HepG2 (cell line): Measurements from ENCODE around the gene POC1A. TPM values are rescaled to one million over a fixed set of nuclear protein-coding genes. Genes with fewer than 3 reads are reported as not detected.

Experiments
- DMAP1 ChIP-seq: IDR thresholded peaks from 2 replicates; pipeline ENCODE4 v1.6.1; 2016
- ETV5 ChIP-seq: IDR thresholded peaks from 2 replicates; pipeline ENCODE4 v1.6.1; 2018; ENCODE audit warnings: missing biosample characterization, missing genetic modification reagents, inconsistent platforms, borderline replicate concordance
- ETV6 ChIP-seq: sonication (generic); formaldehyde crosslinking; conservative IDR thresholded peaks from 2 replicates; pipeline ENCODE4 v1.4.0; 2020; ENCODE audit warnings: missing genetic modification reagents
- GATA4 ChIP-seq: sonication (generic); IDR thresholded peaks from 2 replicates; pipeline ENCODE4 v1.6.1; 2016; ENCODE audit warnings: antibody characterized with exemption, low read depth, borderline replicate concordance
- GATAD1 ChIP-seq: IDR thresholded peaks from 2 replicates; pipeline ENCODE4 v1.6.1; 2016; ENCODE audit warnings: missing genetic modification reagents, missing compliant biosample characterization
- KDM2A ChIP-seq: sonication (generic); formaldehyde crosslinking; IDR thresholded peaks from 2 replicates; pipeline ENCODE4 v1.4.0; 2020; ENCODE audit warnings: low read depth, missing genetic modification reagents, borderline replicate concordance
- KDM6A ChIP-seq: IDR thresholded peaks from 2 replicates; pipeline ENCODE4 v1.6.1; 2016; ENCODE audit warnings: low read depth
- MIER3 ChIP-seq: IDR thresholded peaks from 2 replicates; pipeline ENCODE4 v1.6.1; 2016; ENCODE audit warnings: missing compliant biosample characterization, borderline replicate concordance
- MTA3 ChIP-seq: sonication (generic); formaldehyde crosslinking; IDR thresholded peaks from 2 replicates; pipeline ENCODE4 v1.4.0; 2020; ENCODE audit warnings: missing genetic modification reagents
- SRY ChIP-seq: sonication (generic); formaldehyde crosslinking; IDR thresholded peaks from 2 replicates; pipeline ENCODE4 v1.8.0; 2022; ENCODE audit warnings: mild to moderate bottlenecking, missing genetic modification reagents
- ZMYM2 ChIP-seq: sonication (generic); formaldehyde crosslinking; IDR thresholded peaks from 2 replicates; pipeline ENCODE4 v1.8.0; 2022; ENCODE audit warnings: mild to moderate bottlenecking, missing genetic modification reagents
- ZNF142 ChIP-seq: sonication (generic); formaldehyde crosslinking; IDR thresholded peaks from 2 replicates; pipeline ENCODE4 v1.4.0; 2020; ENCODE audit warnings: missing genetic modification reagents
- ZNF670 ChIP-seq: sonication (generic); formaldehyde crosslinking; IDR thresholded peaks from 2 replicates; pipeline ENCODE4 v1.8.0; 2022; ENCODE audit warnings: mild to moderate bottlenecking, missing genetic modification reagents, borderline replicate concordance
- ZNF782 ChIP-seq: sonication (generic); formaldehyde crosslinking; IDR thresholded peaks from 2 replicates; pipeline ENCODE4 v1.4.0; 2020; ENCODE audit warnings: missing genetic modification reagents, mild to moderate bottlenecking, borderline replicate concordance
- ZNF879 ChIP-seq: sonication (generic); formaldehyde crosslinking; IDR thresholded peaks from 2 replicates; pipeline ENCODE4 v1.8.1; 2023; ENCODE audit warnings: missing genetic modification reagents
- ZSCAN30 ChIP-seq: sonication (generic); formaldehyde crosslinking; IDR thresholded peaks from 2 replicates; pipeline ENCODE4 v1.5.0; 2020; ENCODE audit warnings: mild to moderate bottlenecking, missing genetic modification reagents
- polyA plus RNA-seq, 8 experiments: library from polyadenylated mRNA; depleted of rRNA in 3 of 8; stranded (reverse) in 7 of 8; unstranded in 1 of 8; fragments of >200 nt; fragmentation: Illumina TruSeq in 4 of 8; extraction: Trizol in 4 of 8; gene quantifications; 2 replicates each; pipeline versions ENCODE4 v1.2.1 to v1.2.3, GENCODE V29; 2011 to 2016; ENCODE audit warnings: low read depth in 4 of 8, missing spikeins in 1 of 8, mixed read lengths in 1 of 8; ENCODE audit not compliant: insufficient read depth in 1 of 8
- total RNA-seq, 5 experiments: library from RNA; depleted of rRNA; stranded (reverse); fragments of >200 nt; fragmentation: Illumina TruSeq; extraction: Trizol; gene quantifications; 2 replicates each; pipeline ENCODE4 v1.2.3, GENCODE V29; 2016; ENCODE audit warnings: low read depth in 1 of 5
- TF ChIP-seq, protein P1 (sequence below): sonication (generic); formaldehyde crosslinking; conservative IDR thresholded peaks from 2 replicates; pipeline ENCODE4 v1.4.0; 2020; ENCODE audit warnings: missing genetic modification reagents
- TF ChIP-seq, protein P2 (sequence below): sonication (generic); formaldehyde crosslinking; conservative IDR thresholded peaks from 2 replicates; pipeline ENCODE4 v1.8.0; 2022; ENCODE audit warnings: missing genetic modification reagents
- TF ChIP-seq, protein P3 (sequence below): sonication (generic); formaldehyde crosslinking; IDR thresholded peaks from 2 replicates; pipeline ENCODE4 v1.5.0; 2020; ENCODE audit warnings: mild to moderate bottlenecking, missing genetic modification reagents

The POC1A gene
- total and polyA plus RNA-seq, 2 of the 13 experiments (the other 11 are each of a cell fraction or from before 2014, with no cell fraction given), result 14.6 to 20.0 TPM

DNA sequence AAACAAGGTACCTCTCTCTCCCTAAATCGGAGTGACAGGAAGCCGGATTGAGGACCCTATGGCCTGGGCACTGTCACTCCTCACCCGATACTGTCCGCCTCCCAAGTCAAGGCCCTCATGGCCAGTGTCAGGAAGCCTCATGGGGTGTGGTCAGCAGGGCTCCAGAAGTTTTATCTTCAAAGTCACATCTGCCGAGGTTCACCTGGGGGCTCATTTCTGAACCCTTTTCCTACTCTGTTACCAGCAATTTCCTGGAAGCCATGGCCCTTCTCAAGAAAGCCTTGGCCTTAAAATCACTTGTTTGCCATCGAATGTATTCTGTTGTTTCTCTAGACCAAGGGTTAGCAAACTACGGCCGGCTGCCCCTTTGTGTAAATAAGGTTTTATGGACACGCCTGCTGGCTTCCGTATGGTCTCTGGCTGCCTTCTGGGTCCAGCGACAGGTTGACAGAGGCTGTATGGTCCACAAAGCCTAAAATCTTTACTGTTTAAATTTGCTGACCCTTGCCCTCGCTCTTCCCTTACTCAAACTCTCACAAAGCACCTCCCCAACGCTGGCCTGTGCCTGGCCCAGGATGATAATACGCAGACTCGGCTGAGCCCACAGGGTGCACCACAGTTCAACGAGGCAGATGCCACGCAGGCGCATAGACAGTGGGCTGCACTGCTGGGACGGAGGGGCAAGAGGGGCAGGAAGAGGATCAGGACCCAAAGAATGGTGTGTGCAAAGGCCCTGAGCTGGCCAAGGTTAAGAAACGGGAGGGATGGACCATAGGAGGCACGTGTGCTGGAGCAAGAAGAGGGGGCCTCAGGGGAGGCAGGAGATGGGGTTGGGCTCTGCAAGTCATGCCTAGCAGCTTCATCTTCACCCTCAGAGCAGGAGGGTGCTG, 73.1 kb downstream of the POC1A start (continued):
- no peak for TF ChIP-seq MTA3
- TF ChIP-seq ZMYM2 (CRISPR knock-in tag), result 0 out of 2 replicates have a peak, but pooled peaks have one; percentile 40
- TF ChIP-seq ETV6 (CRISPR knock-in tag), result peak; percentile 76; the same call in 1 of the 2 replicates
- peak; percentile 53; the same call in 1 of the 2 replicates for TF ChIP-seq ETV5 (CRISPR knock-in tag)
- TF ChIP-seq ZNF879 (CRISPR knock-in tag), result 0 out of 2 replicates have a peak, but pooled peaks have one; percentile 6
- TF ChIP-seq, protein P1, sequence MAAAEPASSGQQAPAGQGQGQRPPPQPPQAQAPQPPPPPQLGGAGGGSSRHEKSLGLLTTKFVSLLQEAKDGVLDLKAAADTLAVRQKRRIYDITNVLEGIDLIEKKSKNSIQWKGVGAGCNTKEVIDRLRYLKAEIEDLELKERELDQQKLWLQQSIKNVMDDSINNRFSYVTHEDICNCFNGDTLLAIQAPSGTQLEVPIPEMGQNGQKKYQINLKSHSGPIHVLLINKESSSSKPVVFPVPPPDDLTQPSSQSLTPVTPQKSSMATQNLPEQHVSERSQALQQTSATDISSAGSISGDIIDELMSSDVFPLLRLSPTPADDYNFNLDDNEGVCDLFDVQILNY, result no peak
- TF ChIP-seq GATA4, result peak; percentile 36; the same call in 1 of the 2 replicates
- TF ChIP-seq, protein P2, sequence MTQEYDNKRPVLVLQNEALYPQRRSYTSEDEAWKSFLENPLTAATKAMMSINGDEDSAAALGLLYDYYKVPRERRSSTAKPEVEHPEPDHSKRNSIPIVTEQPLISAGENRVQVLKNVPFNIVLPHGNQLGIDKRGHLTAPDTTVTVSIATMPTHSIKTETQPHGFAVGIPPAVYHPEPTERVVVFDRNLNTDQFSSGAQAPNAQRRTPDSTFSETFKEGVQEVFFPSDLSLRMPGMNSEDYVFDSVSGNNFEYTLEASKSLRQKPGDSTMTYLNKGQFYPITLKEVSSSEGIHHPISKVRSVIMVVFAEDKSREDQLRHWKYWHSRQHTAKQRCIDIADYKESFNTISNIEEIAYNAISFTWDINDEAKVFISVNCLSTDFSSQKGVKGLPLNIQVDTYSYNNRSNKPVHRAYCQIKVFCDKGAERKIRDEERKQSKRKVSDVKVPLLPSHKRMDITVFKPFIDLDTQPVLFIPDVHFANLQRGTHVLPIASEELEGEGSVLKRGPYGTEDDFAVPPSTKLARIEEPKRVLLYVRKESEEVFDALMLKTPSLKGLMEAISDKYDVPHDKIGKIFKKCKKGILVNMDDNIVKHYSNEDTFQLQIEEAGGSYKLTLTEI (CRISPR knock-in tag), result no peak
- no peak for TF ChIP-seq ZNF782
- TF ChIP-seq KDM2A (CRISPR knock-in tag), result peak; percentile 58; the same call in 1 of the 2 replicates
- TF ChIP-seq KDM6A (CRISPR knock-in tag), result peak; percentile 63; the same call in 1 of the 2 replicates
- TF ChIP-seq, protein P3, sequence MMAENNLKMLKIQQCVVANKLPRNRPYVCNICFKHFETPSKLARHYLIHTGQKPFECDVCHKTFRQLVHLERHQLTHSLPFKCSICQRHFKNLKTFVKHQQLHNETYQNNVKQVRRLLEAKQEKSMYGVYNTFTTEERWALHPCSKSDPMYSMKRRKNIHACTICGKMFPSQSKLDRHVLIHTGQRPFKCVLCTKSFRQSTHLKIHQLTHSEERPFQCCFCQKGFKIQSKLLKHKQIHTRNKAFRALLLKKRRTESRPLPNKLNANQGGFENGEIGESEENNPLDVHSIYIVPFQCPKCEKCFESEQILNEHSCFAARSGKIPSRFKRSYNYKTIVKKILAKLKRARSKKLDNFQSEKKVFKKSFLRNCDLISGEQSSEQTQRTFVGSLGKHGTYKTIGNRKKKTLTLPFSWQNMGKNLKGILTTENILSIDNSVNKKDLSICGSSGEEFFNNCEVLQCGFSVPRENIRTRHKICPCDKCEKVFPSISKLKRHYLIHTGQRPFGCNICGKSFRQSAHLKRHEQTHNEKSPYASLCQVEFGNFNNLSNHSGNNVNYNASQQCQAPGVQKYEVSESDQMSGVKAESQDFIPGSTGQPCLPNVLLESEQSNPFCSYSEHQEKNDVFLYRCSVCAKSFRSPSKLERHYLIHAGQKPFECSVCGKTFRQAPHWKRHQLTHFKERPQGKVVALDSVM (CRISPR knock-in tag), result no peak
- 0 out of 2 replicates have a peak, but pooled peaks have one; percentile 44 for TF ChIP-seq ZNF670 (CRISPR knock-in tag)
- TF ChIP-seq ZNF142 (CRISPR knock-in tag), result no peak
- peak; percentile 67; the same call in 1 of the 2 replicates for TF ChIP-seq SRY (CRISPR knock-in tag)
- TF ChIP-seq DMAP1 (CRISPR knock-in tag), result 0 out of 2 replicates have a peak, but pooled peaks have one; percentile 40
- TF ChIP-seq ZSCAN30, result no peak
- peak; percentile 69; the same call in 1 of the 2 replicates for TF ChIP-seq MIER3 (CRISPR knock-in tag)
- TF ChIP-seq GATAD1 (CRISPR knock-in tag), result no peak
